Fibroblast of villous mesenchyme (primary cell): ENCODE measurements around the gene NPFFR1. TPM values are rescaled to one million over a fixed set of nuclear protein-coding genes. Genes with fewer than 3 reads are reported as not detected.
"Not testable (repeated sequence)": the region's sequence is repeated elsewhere in the genome, so short reads cannot be mapped to it uniquely, and the experiment has no call there.

ENCODE experiments used
- DNase-seq: peaks from one replicate; pipeline ENCODE4 v3.0.0-alpha.2; 2010; ENCODE audit warnings: low read depth
- H3K4me3 ChIP-seq: 2 replicates; pipeline ENCODE4 v1.5.1; 2011; ENCODE audit warnings: low read depth, mild to moderate bottlenecking, low read length
- CTCF ChIP-seq: IDR thresholded peaks from 2 replicates; pipeline ENCODE4 v1.5.1; 2012; ENCODE audit warnings: low read depth, mild to moderate bottlenecking, low read length; ENCODE audit not compliant: insufficient read depth
- total RNA-seq: library from RNA; depleted of rRNA; stranded (reverse); fragments of >200 nt; gene quantifications from 2 replicates; pipeline ENCODE4 v1.2.3, GENCODE V29; 2012

Gene NPFFR1
- total RNA-seq, 1 donor: not detected

GRCh38 chr10:70254778-70255328, 29.0 kb downstream of the NPFFR1 start:
- TF ChIP-seq CTCF: no peak
- no peak overlapping the region for H3K4me3 ChIP-seq
- DNase-seq: no peak

GRCh38 chr10:70253878-70254765, 29.7 kb downstream of the NPFFR1 start:
- H3K4me3 ChIP-seq: no peak overlapping the region
- no peak for TF ChIP-seq CTCF

GRCh38 chr10:70250961-70251680, 32.7 kb downstream of the NPFFR1 start:
- H3K4me3 ChIP-seq: no peak overlapping the region
- no peak for TF ChIP-seq CTCF
- no peak for DNase-seq

More at GRCh38 chr10:70253878-70254765, 29.7 kb downstream of the NPFFR1 start:
- DNase-seq: no peak

GRCh38 chr10:70247360-70247759, 36.4 kb downstream of the NPFFR1 start:
- no peak for DNase-seq
- no peak overlapping the region for H3K4me3 ChIP-seq
- TF ChIP-seq CTCF: no peak

GRCh38 chr10:70241081-70241480, 42.7 kb downstream of the NPFFR1 start:
- no peak for TF ChIP-seq CTCF
- H3K4me3 ChIP-seq: no peak overlapping the region
- DNase-seq: no peak

- not testable (repeated sequence) for DNase-seq, H3K4me3 ChIP-seq
Measured at GRCh38 chr10:70239986-70240385, 43.8 kb downstream of the NPFFR1 start.

- DNase-seq, H3K4me3 ChIP-seq: not testable (repeated sequence)
Measured at GRCh38 chr10:70239077-70239976, 44.5 kb downstream of the NPFFR1 start.

- not testable (repeated sequence) for H3K4me3 ChIP-seq, DNase-seq
Measured at GRCh38 chr10:70237958-70238536, 45.8 kb downstream of the NPFFR1 start.
